ENCODE measurements around the gene QSOX2. TPM values are rescaled to one million over a fixed set of nuclear protein-coding genes. Genes with fewer than 3 reads are reported as not detected.

QSOX2 gene
- total and polyA plus RNA-seq, 8 donors = 1.5 to 33.5 (median 5.4) TPM

DNA sequence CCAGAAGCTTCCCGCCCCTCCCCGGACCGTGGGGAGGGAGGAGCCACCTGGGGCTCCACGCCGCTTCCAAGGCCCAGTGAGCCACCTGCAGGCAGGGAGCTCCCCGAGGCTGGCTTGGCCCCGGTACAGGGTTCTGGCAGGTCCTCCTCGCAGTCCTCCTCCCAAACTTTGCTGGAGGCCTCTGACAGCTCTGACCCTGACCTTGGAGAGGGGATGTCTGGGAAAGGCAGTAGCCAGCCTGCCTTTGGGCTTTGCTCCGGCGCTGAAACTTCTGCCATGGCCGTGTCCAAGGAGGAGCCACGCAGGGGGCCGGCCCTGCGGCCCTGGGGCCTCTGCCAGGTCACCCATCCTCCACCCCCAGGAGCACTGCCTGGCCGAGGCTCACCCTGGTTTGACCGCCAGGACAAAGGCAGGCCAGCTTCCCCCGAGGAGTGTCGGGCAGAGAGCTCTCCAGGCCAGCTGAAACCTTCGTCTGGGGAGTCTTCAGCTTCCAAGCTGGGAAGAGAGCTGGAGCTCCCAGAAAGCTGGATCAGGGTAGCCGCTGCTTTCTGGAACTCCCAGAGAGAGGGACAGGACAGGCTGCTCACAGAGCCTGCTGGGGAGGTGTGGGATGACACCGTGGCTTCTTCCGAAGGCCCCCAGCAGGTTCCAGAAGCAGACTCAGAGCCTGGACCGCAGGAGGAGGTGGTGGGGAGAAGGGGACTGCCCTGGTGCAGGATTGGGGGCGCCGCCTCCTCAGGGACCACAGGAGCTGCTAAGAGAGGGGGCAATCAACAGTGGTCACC is 9.0 kb upstream of the QSOX2 start:
- 58 to 70% (median 65%) methylated on average over 14 to 25 of the region's 25 CpGs for WGBS, 5 donors
- H3K36me3 ChIP-seq = no peaks in the 10 kb centered on the region
- no peaks in the 10 kb centered on the region for H3K4me1 ChIP-seq
- DNase-seq = no peak
- H3K27ac ChIP-seq = no peak overlapping the region
- no peaks in the 10 kb centered on the region for H3K9me3 ChIP-seq
- no peak for TF ChIP-seq EP300 (IDR thresholded peaks at IDR 0.05)
- TF ChIP-seq POLR2A (IDR thresholded peaks at IDR 0.05) = no peak
- TF ChIP-seq, protein P1, sequence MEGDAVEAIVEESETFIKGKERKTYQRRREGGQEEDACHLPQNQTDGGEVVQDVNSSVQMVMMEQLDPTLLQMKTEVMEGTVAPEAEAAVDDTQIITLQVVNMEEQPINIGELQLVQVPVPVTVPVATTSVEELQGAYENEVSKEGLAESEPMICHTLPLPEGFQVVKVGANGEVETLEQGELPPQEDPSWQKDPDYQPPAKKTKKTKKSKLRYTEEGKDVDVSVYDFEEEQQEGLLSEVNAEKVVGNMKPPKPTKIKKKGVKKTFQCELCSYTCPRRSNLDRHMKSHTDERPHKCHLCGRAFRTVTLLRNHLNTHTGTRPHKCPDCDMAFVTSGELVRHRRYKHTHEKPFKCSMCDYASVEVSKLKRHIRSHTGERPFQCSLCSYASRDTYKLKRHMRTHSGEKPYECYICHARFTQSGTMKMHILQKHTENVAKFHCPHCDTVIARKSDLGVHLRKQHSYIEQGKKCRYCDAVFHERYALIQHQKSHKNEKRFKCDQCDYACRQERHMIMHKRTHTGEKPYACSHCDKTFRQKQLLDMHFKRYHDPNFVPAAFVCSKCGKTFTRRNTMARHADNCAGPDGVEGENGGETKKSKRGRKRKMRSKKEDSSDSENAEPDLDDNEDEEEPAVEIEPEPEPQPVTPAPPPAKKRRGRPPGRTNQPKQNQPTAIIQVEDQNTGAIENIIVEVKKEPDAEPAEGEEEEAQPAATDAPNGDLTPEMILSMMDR (IDR thresholded peaks at IDR 0.05) = no peak
- no peak for TF ChIP-seq POLR2AphosphoS5 (IDR thresholded peaks at IDR 0.05)
- H3K27me3 ChIP-seq = peaks cover 0 to 64% (median 8%) of the 10 kb centered on the region in 3 donors
- H3K4me3 ChIP-seq = no peak overlapping the region
- intact Hi-C loops (cut with DNase I; ENCODE audit: low total_unique reads) = no loop called here

DNA sequence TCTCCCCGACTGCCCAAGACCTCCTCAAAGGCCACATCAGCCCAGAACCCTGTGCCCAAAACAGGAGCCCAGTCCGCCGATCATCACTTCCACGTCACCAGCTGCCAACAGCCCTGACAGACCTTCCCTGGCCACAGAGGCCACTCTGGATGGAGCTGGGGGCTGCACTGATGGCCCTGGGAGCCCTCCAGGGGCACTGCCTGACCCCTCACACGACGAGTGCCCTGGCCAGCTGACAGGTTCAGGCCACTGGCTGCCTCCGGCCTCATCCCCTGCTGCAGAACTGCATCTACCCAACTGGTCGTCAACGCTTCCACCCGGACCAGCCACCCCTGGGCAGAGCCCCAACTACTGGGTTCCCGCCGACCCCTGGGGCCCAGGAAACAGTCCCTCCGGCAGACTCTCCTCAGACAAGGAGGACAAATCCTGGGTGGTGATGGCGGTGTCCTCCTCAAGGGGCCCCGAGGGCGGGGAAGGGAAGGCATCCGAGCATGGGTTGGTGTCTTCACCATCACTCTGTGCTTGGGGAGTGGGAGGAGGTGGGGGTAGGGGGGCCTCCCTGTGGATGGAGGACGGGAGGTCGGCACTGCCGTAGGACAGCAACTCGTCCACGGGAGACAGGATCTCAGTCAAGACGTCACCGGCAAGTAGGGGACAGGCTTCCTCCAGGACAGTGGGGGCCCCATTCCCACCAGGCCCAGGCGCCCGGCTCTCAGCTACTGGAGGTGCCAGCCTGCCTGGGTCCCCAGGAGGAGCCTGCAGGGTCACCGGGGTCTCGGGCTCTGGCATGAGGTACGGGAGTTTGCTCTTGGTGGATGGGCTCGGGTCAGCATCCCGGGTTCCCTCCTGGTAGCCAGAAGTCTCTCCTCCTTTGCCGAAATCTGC is 7.9 kb upstream of the QSOX2 start:
- 74 to 81% (median 77%) methylated on average over 17 to 32 of the region's 32 CpGs for WGBS, 5 donors
- intact Hi-C loops (cut with DNase I; ENCODE audit: low total_unique reads) = no loop called here
- Histone ChIP-seq H3K27ac (no peak overlapping the region), H3K36me3 (no peaks in the 10 kb centered on the region), H3K4me3 (no peak overlapping the region), H3K9me3 (no peaks in the 10 kb centered on the region), H3K4me1 (no peaks in the 10 kb centered on the region), H3K27me3 (peaks cover 0 to 59% (median 8%) of the 10 kb centered on the region in 3 donors)
- no peak for DNase-seq
- TF ChIP-seq, protein P1 (IDR thresholded peaks at IDR 0.05) = no peak
- TF ChIP-seq POLR2AphosphoS5 (IDR thresholded peaks at IDR 0.05) (no peak), EP300 (IDR thresholded peaks at IDR 0.05) (no peak), POLR2A (IDR thresholded peaks at IDR 0.05) (no peak)

DNA sequence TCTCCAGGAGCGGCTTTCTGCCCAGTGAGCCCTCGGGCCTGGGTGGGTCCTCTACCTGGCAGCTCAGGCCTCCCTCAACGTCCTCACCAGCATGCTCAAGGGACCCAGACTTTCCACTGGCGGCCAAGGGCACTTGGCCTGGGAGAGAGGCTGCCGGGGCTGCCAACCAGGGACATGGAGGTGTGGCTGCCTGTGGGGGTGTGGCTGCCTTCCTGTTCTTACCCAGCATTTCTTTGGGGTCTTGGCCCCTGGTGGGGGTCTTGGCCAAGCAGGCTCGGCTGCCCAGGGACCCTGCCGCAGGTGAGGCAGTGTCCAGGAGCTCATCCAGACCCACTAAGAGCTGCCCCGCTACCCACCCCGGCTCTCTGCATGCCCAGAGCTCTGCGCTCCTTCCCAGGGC is 7.2 kb upstream of the QSOX2 start:
- Histone ChIP-seq H3K4me3 (no peak overlapping the region), H3K4me1 (no peaks in the 10 kb centered on the region), H3K9me3 (no peaks in the 10 kb centered on the region), H3K27me3 (peaks cover 0 to 54% (median 8%) of the 10 kb centered on the region in 3 donors), H3K36me3 (no peaks in the 10 kb centered on the region), H3K27ac (no peak overlapping the region)
- TF ChIP-seq POLR2AphosphoS5 (IDR thresholded peaks at IDR 0.05) (no peak), EP300 (IDR thresholded peaks at IDR 0.05) (no peak)
- TF ChIP-seq, protein P1 (IDR thresholded peaks at IDR 0.05) = no peak
- intact Hi-C loops (cut with DNase I; ENCODE audit: low total_unique reads) = no loop called here
- 80 to 87% (median 84%) methylated on average over 4 to 10 of the region's 10 CpGs for WGBS, 5 donors
- DNase-seq = no peak

DNA sequence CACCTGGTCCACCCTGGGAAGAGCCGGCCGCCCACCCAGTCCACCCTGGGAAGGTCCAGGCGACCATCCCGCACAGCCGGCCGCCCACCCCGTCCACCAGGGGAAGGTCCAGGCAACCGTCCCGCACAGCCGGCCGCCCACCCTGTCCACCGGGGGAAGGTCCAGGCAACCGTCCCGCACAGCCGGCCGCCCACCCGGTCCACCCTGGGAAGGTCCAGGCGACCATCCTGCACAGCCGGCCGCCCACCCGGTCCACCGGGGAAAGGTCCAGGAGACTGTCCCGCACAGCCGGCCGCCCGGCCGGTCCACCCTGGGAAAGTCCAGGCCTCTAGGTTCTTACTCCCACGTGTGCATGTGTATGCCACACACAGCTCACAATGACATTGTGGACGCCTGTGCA is 6.7 kb upstream of the QSOX2 start:
- no peaks in the 10 kb centered on the region for H3K9me3 ChIP-seq
- no peak for DNase-seq
- no peak for TF ChIP-seq POLR2AphosphoS5 (IDR thresholded peaks at IDR 0.05)
- TF ChIP-seq POLR2A (IDR thresholded peaks at IDR 0.05) = no peak
- no peak for TF ChIP-seq EP300 (IDR thresholded peaks at IDR 0.05)
- TF ChIP-seq, protein P1 (IDR thresholded peaks at IDR 0.05) = no peak
- H3K4me1 ChIP-seq = no peaks in the 10 kb centered on the region
- H3K27ac ChIP-seq = no peak overlapping the region
- peaks cover 0 to 48% (median 8%) of the 10 kb centered on the region in 3 donors for H3K27me3 ChIP-seq
- H3K4me3 ChIP-seq = no peak overlapping the region
- intact Hi-C loops (cut with DNase I; ENCODE audit: low total_unique reads) = no loop called here
- no peaks in the 10 kb centered on the region for H3K36me3 ChIP-seq
- 90 to 96% (median 92%) methylated on average over 19 to 29 of the region's 29 CpGs for whole genome bisulfite sequencing, 5 donors

Data from stomach (tissue), 9 donors.